Breast epithelium (tissue), 3 donors: ENCODE data around the gene RBPJ.

ENCODE experiments used
- CTCF ChIP-seq, 3 donors: fragments of 450-650 bp; IDR thresholded peaks; one replicate each; pipeline ENCODE4 v1.5.1; 2016 to 2017; ENCODE audit warnings: antibody characterized with exemption in 3 of 3, mild to moderate bottlenecking in 3 of 3, moderate library complexity in 3 of 3
- POLR2AphosphoS5 ChIP-seq, 3 donors: sonication (generic); formaldehyde crosslinking; IDR thresholded peaks; one replicate each; pipeline ENCODE4 v1.6.1; 2017; ENCODE audit warnings: antibody characterized with exemption in 3 of 3

GRCh38 chr4:26346203-26346620, 25.4 kb downstream of the RBPJ start:
- TF ChIP-seq CTCF (IDR thresholded peaks at IDR 0.05) (no peak), POLR2AphosphoS5 (IDR thresholded peaks at IDR 0.05) (no peak)
